Adrenal gland (tissue), 5 donors: Measurements from ENCODE around the gene PTPRE.

Experiments
- CTCF ChIP-seq, 6 experiments: fragments of 450-650 bp in 4 of 6; fragments of 200-600 bp in 2 of 6; sonication (generic) in 1 of 6; IDR thresholded peaks; 1 replicate in 5 of 6; 2 replicates in 1 of 6; pipeline versions ENCODE4 v1.5.1 to v1.8.0; 2016 to 2021; ENCODE audit warnings: antibody characterized with exemption in 6 of 6, mild to moderate bottlenecking in 2 of 6, moderate library complexity in 1 of 6
- POLR2A ChIP-seq, 2 donors: fragments of 450-650 bp; IDR thresholded peaks; one replicate each; pipeline ENCODE4 v1.6.1; 2017; ENCODE audit warnings: antibody characterized with exemption in 2 of 2, mild to moderate bottlenecking in 2 of 2, moderate library complexity in 1 of 2
- donor health status: DM: no; HTN: no; CAD: no.

GRCh38 chr10:127877116-127877515, 29.8 kb upstream of the PTPRE start:
- TF ChIP-seq CTCF (IDR thresholded peaks at IDR 0.05) (no peak), POLR2A (IDR thresholded peaks at IDR 0.05) (no peak)
